AG04450 (cell line): ENCODE data around the gene CHAC1. TPM values are rescaled to one million over a fixed set of nuclear protein-coding genes. Genes with fewer than 3 reads are reported as not detected.

ENCODE experiments used
- CTCF ChIA-PET: fragments of 300-600, 350-600 bp; formaldehyde crosslinking; extraction: SDS; loops from one replicate; lab custom pipeline; 2022; ENCODE audit warnings: antibody characterized with exemption, inconsistent platforms; lab: Charles Lee
- POLR2A ChIA-PET: fragments of 350-600 bp; formaldehyde crosslinking; extraction: SDS; loops from one replicate; lab custom pipeline; 2021; ENCODE audit warnings: antibody characterized with exemption, inconsistent platforms; lab: Yijun Ruan, JAX
- DNase-seq: peaks from one replicate; pipeline ENCODE4 v3.0.0-alpha.2; 2011; ENCODE audit warnings: low read depth, low spot score
- H3K27ac ChIP-seq: one replicate; pipeline ENCODE4 v1.5.1; 2012; ENCODE audit warnings: low read depth, low read length, control low read depth
- H3K27me3 ChIP-seq: one replicate; pipeline ENCODE4 v1.6.0; 2012; ENCODE audit warnings: low read length; ENCODE audit not compliant: control insufficient read depth, insufficient read depth
- H3K4me3 ChIP-seq: 2 replicates; pipeline ENCODE4 v1.5.1; 2011; ENCODE audit warnings: mild to moderate bottlenecking, low read depth, low read length, control low read depth
- H3K9me3 ChIP-seq: 2 replicates; pipeline ENCODE4 v1.5.1; 2012; ENCODE audit warnings: low read length; ENCODE audit not compliant: control insufficient read depth, insufficient read depth
- polyA plus RNA-seq: library from polyadenylated mRNA; depleted of rRNA; stranded (reverse); fragments of >200 nt; gene quantifications from 2 replicates; pipeline ENCODE4 v1.2.3, GENCODE V29; 2011
- TF ChIP-seq, protein P1 (sequence below): IDR thresholded peaks from 2 replicates; pipeline ENCODE4 v1.5.1; 2011; ENCODE audit warnings: low read depth, low read length, control low read depth, inconsistent platforms

Gene CHAC1
- polyA plus RNA-seq, 1 experiment: 106 TPM

DNA sequence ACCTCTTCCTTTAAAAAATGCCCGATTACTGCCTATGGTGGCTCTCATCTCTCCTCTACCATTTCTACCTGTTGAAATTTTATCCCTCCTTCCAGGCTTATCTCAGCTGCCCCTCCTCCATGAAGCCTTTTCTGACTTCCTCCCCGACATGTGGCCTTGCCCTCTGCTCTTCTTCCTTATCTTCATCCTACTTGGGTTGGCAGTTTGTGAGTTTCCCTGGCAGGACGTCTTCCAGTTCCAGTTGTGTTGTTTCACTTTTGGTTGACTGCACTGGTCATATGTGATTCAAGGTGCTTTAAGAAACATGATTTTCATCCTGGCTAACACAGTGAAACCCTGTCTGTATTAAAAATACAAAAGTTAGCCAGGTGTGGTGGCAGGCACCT is 19.8 kb upstream of the CHAC1 start:
- H3K4me3 ChIP-seq: no peak overlapping the region
- TF ChIP-seq, protein P1, sequence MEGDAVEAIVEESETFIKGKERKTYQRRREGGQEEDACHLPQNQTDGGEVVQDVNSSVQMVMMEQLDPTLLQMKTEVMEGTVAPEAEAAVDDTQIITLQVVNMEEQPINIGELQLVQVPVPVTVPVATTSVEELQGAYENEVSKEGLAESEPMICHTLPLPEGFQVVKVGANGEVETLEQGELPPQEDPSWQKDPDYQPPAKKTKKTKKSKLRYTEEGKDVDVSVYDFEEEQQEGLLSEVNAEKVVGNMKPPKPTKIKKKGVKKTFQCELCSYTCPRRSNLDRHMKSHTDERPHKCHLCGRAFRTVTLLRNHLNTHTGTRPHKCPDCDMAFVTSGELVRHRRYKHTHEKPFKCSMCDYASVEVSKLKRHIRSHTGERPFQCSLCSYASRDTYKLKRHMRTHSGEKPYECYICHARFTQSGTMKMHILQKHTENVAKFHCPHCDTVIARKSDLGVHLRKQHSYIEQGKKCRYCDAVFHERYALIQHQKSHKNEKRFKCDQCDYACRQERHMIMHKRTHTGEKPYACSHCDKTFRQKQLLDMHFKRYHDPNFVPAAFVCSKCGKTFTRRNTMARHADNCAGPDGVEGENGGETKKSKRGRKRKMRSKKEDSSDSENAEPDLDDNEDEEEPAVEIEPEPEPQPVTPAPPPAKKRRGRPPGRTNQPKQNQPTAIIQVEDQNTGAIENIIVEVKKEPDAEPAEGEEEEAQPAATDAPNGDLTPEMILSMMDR: no peak
- ChIA-PET CTCF (interaction anchor here (1.2 kb wide), 1 partner anchor 8 kb away, joined by 10 read pairs; no protein-coding TSS in a partner anchor), POLR2A (no interaction called here)
- H3K27ac ChIP-seq: no peak overlapping the region
- no peak for DNase-seq
- peaks cover 7% of the 10 kb centered on the region for H3K27me3 ChIP-seq
- H3K9me3 ChIP-seq: no peaks in the 10 kb centered on the region; the same call in 1 of the 2 replicates

DNA sequence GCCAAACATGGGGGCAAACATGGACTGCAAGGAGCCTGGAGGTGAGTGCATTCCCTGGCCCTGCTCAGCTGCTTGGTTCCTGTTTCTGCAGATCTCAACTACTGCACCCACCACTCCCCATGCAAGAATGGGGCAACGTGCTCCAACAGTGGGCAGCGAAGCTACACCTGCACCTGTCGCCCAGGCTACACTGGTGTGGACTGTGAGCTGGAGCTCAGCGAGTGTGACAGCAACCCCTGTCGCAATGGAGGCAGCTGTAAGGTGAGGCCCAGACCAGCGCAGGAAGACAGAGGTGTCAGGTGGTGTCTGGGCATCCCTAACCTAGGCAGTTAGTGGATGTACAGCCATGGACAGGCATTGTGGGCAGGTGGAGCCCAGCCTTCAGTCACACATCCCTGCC is 18.8 kb upstream of the CHAC1 start:
- ChIA-PET POLR2A (no interaction called here), CTCF (no interaction called here)
- H3K27me3 ChIP-seq: peaks cover 2% of the 10 kb centered on the region
- H3K4me3 ChIP-seq: no peak overlapping the region
- no peaks in the 10 kb centered on the region; the same call in 1 of the 2 replicates for H3K9me3 ChIP-seq
- H3K27ac ChIP-seq: no peak overlapping the region
- TF ChIP-seq, protein P1: no peak
- no peak for DNase-seq

DNA sequence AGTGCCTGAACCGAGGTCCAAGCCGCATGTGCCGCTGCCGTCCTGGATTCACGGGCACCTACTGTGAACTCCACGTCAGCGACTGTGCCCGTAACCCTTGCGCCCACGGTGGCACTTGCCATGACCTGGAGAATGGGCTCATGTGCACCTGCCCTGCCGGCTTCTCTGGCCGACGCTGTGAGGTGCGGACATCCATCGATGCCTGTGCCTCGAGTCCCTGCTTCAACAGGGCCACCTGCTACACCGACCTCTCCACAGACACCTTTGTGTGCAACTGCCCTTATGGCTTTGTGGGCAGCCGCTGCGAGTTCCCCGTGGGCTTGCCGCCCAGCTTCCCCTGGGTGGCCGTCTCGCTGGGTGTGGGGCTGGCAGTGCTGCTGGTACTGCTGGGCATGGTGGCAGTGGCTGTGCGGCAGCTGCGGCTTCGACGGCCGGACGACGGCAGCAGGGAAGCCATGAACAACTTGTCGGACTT is 17.0 kb upstream of the CHAC1 start:
- CTCF ChIA-PET: interaction anchor here (1.0 kb wide), 1 partner anchor 86 kb away, joined by 3 read pairs; no protein-coding TSS in a partner anchor
- TF ChIP-seq, protein P1: no peak
- no peak overlapping the region for H3K27ac ChIP-seq
- peaks cover under 1% of the 10 kb centered on the region for H3K27me3 ChIP-seq
- H3K4me3 ChIP-seq: no peak overlapping the region
- POLR2A ChIA-PET: interaction anchor here (0.7 kb wide), 1 partner anchor 10 kb away, joined by 3 read pairs; no protein-coding TSS in a partner anchor
- no peaks in the 10 kb centered on the region; the same call in 1 of the 2 replicates for H3K9me3 ChIP-seq
- DNase-seq: no peak

DNA sequence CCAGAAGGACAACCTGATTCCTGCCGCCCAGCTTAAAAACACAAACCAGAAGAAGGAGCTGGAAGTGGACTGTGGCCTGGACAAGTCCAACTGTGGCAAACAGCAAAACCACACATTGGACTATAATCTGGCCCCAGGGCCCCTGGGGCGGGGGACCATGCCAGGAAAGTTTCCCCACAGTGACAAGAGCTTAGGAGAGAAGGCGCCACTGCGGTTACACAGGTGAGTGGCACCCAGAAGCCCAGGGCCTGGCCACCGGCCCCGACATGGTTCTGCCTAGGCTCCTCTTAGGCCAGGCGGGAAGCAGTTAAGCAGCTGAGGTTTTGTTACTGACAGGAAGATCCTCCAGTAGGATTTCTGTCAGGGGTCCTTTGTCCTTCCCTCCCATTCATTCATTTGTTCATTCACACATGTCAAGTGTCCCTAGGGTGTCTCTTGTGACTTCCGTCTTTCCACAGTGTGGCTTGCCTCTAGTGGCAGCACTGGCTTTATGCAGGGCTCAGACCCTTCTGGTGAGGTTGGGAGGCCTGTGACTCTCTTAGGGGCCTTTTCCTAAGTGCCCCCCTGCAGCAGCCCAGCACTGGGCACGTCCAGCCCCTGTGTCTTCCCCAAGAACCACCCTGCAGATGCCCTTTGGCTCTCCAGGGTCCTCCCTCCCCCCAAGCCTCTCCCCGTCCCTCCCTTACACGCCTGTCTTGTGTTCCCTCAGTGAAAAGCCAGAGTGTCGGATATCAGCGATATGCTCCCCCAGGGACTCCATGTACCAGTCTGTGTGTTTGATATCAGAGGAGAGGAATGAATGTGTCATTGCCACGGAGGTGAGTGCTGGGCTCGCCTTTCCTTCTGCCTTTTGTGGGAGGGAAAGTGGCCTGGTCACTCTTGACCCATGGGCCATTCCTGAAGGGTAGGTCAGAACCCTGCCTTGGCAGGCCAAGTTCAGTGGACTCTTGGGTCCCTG is 16.3 kb upstream of the CHAC1 start:
- Histone ChIP-seq H3K27ac (no peak overlapping the region), H3K4me3 (no peak overlapping the region), H3K9me3 (no peaks in the 10 kb centered on the region; the same call in 1 of the 2 replicates), H3K27me3 (no peaks in the 10 kb centered on the region)
- POLR2A ChIA-PET: no interaction called here
- no peak for DNase-seq
- CTCF ChIA-PET: interaction anchor here (1.0 kb wide), 1 partner anchor 85 kb away, joined by 3 read pairs; no protein-coding TSS in a partner anchor
- TF ChIP-seq, protein P1: no peak
